Activated T-cell treated with anti-CD3 and anti-CD28 coated beads for 1 hour (primary cell): ENCODE results near the gene DMD.

ENCODE experiments used
- DNase-seq: peaks from one replicate; pipeline ENCODE4 v3.0.0-alpha.2; 2020; ENCODE audit warnings: low read depth

Gene DMD

DNA sequence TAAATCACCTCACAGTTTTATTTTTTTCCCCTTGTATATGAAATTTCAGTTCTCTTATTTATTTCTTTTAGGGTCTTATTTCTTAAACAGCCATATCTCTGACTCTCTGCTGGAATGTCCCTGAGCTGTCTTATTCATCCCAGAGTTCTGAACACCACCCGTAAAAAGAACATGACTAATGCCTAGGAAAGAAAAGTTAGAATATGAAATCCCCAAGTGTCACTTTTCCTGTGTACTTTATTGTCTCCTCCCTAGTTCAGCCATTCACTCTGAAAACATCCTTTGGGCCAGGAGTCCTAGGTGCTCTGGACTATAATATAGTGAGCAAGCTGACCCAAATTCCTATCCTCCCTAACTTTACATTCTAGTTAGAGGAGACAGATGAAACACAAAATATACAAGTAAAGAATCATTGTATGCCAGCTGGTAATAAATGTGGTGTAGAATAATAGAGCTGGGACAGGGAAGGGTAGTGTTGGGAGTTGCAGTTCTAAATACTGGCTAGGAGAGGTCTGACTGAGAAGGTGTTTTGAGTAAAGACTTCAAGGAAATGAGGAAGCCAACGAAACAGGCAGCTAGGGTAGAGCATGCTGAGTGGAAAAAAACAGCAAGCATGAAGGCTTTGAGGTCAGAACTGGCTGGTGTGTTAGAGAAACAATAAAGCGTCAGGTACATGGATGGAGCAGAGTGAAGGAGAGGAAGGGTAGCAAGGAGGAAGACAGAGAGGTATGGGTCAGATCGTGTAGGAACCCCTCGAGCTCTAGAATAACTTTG, 2098.9 kb downstream of the DMD start:
- no peak for DNase-seq

DNA sequence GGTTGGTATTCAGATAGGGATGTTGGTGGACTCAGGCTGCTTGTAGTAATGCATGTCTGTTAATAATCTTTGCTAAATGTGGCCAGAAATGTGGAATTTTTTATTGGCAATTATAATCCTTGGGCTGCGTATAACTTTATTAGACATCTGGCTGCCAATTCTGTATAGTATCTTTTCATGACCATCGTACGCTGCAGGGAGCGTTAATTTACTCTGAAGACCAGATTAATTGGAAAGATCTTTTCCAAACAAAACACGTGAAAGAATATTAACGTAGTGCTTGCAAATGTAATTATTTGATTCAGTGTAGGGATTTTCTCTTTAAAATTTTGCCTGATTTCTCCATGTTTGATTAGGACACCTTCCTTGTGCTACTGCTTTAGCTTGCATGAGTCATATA, 2100.7 kb downstream of the DMD start:
- no peak for DNase-seq

- DNase-seq, result no peak
Observed at GRCh38 chrX:31099536-31100090, 2111.7 kb downstream of the DMD start.

GRCh38 chrX:31098079-31098478, 2113.3 kb downstream of the DMD start:
- DNase-seq, result no peak

GRCh38 chrX:31093639-31093975, 2117.7 kb downstream of the DMD start:
- no peak for DNase-seq

DNA sequence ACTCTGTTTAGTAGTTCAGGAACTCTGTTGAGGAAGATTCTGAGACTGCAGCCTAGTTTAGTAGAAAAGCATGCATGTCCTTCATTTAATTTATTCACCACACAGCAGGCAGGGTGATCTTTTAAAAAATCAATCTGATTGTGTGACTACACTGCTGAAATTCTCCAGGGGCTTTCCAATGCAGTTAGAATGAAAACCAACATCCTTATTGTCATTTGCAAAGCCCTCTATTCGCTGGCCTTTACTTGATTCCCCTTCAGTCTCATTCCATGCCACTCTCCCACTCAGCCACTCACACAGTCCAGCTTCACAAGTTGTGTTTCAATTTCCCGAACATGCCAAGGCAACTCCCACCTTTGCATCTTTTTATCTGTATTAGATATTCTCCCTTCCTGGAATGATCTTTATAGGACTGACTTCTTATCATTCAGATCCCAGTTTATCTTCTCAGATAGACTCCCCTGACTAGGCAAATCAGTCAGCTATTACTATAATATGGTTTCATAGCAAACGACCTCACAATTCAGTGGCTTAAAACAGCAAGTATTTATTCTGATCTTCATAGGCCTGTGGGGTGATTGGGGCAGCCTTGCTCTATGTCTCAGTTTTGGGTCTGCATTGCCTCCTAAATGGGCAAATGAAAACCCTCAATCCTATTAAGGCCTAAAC, 2118.2 kb downstream of the DMD start:
- DNase-seq, result no peak

- no peak for DNase-seq
Observed at GRCh38 chrX:31092476-31092875, 2118.9 kb downstream of the DMD start.

- DNase-seq, result no peak
Observed at GRCh38 chrX:31091819-31092218, 2119.5 kb downstream of the DMD start.

GRCh38 chrX:31074522-31074921, 2136.8 kb downstream of the DMD start:
- no peak for DNase-seq

GRCh38 chrX:31071725-31072124, 2139.6 kb downstream of the DMD start, which contains the start of gene FTHL17:
FTHL17 (minus strand) TSS chrX:31072041; CDS start chrX:31071953, 88 bp downstream.
- DNase-seq, result no peak

DNA sequence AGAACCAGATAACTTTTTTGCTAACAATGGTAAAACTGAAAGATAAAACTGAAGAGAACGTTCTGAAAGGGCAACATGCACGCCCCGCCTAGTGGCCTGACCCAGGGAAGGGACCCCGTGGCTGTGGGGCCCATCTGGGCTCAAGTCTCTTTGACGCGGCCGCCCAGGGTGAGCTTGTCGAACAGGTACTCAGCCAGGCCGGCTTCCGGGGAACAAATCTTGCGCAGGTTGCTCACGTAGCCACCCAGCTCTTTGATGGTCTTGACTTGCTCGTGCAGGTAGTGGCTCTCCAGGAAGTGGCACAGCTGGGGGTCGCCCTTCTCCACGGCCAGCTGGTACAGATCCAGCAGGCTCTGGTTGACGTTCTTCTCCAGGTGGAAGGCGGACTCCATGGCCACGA, 2140.1 kb downstream of the DMD start:
- no peak for DNase-seq

DNA sequence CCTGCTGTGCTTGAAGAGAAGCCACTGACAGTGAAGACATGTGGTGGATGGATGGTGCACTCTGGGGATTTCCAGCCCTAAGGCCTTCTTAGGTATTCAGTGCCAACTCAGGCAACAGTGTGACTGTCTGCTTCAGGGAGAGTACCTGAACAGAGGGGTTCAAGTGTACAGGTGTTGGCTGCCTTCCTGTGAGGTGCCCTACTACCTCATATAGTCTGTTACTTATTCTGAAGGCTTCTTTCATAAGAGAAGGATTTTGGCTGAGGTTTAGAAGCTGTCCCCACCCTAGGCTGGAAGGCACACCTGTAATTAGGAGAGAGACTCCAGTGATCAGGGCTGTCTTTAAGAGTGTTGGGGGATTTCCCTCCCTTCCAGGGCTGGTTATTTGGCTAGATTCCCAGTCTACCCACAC, 2141.3 kb downstream of the DMD start:
- DNase-seq, result no peak
